Measurements from ENCODE around the gene ITPR1. TPM values are rescaled to one million over a fixed set of nuclear protein-coding genes. Genes with fewer than 3 reads are reported as not detected.

ITPR1 gene
- total and polyA plus RNA-seq, 2 experiments from 2014 or later: 6.8 to 21.0 TPM

DNA sequence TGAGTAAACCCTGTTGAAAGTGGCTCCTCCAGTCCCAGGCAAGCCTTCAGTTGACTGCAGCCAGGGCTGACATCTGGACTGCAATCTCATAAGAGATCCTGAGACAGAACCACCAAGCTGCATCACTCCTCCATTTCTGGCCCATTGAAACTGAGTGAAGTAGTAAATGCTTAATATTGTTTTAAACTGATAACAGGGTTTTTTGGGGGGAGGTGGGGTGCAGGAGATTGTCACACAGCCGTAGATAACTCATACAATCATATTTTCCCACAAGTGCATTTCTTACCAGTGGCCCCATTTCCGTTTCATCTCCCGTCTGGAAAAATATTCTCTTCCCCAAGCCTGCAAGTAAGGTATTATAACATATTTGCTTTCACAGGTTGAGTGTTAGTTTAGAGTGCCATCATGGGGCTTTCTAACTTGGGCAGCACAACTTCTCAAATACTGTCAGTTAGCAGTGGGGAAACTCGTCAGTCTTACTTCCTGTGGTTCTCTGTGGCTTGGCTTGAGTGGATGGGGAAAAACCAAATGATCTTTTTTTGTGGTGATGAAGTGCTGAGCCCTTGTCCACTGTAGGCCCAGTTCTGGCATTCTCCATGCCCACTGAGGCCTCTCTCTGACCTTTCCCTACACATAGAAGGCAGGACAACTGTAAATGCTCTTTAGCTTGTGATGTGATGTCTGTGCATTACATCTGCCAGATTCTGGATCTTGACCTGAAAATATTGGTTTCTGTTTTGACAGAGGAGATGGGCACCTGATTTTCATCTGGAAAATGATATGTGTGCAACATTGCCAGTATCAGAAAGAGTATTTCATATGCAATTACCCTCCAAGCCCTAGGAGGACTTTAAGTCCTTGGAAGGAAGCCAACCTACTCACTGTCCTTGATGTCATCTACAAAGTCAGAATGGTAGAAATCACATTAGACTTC lies 396.0 kb downstream of the ITPR1 start (continued):
- TF ChIP-seq, protein P1, sequence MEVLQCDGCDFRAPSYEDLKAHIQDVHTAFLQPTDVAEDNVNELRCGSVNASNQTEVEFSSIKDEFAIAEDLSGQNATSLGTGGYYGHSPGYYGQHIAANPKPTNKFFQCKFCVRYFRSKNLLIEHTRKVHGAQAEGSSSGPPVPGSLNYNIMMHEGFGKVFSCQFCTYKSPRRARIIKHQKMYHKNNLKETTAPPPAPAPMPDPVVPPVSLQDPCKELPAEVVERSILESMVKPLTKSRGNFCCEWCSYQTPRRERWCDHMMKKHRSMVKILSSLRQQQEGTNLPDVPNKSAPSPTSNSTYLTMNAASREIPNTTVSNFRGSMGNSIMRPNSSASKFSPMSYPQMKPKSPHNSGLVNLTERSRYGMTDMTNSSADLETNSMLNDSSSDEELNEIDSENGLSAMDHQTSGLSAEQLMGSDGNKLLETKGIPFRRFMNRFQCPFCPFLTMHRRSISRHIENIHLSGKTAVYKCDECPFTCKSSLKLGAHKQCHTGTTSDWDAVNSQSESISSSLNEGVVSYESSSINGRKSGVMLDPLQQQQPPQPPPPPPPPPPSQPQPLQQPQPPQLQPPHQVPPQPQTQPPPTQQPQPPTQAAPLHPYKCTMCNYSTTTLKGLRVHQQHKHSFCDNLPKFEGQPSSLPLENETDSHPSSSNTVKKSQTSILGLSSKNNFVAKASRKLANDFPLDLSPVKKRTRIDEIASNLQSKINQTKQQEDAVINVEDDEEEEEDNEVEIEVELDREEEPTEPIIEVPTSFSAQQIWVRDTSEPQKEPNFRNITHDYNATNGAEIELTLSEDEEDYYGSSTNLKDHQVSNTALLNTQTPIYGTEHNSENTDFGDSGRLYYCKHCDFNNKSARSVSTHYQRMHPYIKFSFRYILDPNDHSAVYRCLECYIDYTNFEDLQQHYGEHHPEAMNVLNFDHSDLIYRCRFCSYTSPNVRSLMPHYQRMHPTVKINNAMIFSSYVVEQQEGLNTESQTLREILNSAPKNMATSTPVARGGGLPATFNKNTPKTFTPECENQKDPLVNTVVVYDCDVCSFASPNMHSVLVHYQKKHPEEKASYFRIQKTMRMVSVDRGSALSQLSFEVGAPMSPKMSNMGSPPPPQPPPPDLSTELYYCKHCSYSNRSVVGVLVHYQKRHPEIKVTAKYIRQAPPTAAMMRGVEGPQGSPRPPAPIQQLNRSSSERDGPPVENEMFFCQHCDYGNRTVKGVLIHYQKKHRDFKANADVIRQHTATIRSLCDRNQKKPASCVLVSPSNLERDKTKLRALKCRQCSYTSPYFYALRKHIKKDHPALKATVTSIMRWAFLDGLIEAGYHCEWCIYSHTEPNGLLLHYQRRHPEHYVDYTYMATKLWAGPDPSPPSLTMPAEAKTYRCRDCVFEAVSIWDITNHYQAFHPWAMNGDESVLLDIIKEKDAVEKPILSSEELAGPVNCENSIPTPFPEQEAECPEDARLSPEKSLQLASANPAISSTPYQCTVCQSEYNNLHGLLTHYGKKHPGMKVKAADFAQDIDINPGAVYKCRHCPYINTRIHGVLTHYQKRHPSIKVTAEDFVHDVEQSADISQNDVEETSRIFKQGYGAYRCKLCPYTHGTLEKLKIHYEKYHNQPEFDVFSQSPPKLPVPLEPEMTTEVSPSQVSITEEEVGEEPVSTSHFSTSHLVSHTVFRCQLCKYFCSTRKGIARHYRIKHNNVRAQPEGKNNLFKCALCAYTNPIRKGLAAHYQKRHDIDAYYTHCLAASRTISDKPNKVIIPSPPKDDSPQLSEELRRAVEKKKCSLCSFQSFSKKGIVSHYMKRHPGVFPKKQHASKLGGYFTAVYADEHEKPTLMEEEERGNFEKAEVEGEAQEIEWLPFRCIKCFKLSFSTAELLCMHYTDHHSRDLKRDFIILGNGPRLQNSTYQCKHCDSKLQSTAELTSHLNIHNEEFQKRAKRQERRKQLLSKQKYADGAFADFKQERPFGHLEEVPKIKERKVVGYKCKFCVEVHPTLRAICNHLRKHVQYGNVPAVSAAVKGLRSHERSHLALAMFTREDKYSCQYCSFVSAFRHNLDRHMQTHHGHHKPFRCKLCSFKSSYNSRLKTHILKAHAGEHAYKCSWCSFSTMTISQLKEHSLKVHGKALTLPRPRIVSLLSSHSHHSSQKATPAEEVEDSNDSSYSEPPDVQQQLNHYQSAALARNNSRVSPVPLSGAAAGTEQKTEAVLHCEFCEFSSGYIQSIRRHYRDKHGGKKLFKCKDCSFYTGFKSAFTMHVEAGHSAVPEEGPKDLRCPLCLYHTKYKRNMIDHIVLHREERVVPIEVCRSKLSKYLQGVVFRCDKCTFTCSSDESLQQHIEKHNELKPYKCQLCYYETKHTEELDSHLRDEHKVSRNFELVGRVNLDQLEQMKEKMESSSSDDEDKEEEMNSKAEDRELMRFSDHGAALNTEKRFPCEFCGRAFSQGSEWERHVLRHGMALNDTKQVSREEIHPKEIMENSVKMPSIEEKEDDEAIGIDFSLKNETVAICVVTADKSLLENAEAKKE (CRISPR knock-in tag; IDR thresholded peaks at IDR 0.05): no peak
- TF ChIP-seq ZNF114 (CRISPR knock-in tag; IDR thresholded peaks at IDR 0.05): no peak
- TF ChIP-seq, protein P2, sequence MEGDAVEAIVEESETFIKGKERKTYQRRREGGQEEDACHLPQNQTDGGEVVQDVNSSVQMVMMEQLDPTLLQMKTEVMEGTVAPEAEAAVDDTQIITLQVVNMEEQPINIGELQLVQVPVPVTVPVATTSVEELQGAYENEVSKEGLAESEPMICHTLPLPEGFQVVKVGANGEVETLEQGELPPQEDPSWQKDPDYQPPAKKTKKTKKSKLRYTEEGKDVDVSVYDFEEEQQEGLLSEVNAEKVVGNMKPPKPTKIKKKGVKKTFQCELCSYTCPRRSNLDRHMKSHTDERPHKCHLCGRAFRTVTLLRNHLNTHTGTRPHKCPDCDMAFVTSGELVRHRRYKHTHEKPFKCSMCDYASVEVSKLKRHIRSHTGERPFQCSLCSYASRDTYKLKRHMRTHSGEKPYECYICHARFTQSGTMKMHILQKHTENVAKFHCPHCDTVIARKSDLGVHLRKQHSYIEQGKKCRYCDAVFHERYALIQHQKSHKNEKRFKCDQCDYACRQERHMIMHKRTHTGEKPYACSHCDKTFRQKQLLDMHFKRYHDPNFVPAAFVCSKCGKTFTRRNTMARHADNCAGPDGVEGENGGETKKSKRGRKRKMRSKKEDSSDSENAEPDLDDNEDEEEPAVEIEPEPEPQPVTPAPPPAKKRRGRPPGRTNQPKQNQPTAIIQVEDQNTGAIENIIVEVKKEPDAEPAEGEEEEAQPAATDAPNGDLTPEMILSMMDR (conservative IDR thresholded peaks at IDR 0.05; ENCODE audit: low read depth in 2 of 2): no peak
- no peak for TF ChIP-seq ZNF331 (CRISPR knock-in tag; IDR thresholded peaks at IDR 0.05; ENCODE audit: low read depth)
- no peak for TF ChIP-seq STAT1 (IDR thresholded peaks at IDR 0.05; ENCODE audit: unreplicated experiment)
- TF ChIP-seq EZH2phosphoT487 (IDR thresholded peaks at IDR 0.05; ENCODE audit: unreplicated experiment): no peak
- TF ChIP-seq, protein P3, sequence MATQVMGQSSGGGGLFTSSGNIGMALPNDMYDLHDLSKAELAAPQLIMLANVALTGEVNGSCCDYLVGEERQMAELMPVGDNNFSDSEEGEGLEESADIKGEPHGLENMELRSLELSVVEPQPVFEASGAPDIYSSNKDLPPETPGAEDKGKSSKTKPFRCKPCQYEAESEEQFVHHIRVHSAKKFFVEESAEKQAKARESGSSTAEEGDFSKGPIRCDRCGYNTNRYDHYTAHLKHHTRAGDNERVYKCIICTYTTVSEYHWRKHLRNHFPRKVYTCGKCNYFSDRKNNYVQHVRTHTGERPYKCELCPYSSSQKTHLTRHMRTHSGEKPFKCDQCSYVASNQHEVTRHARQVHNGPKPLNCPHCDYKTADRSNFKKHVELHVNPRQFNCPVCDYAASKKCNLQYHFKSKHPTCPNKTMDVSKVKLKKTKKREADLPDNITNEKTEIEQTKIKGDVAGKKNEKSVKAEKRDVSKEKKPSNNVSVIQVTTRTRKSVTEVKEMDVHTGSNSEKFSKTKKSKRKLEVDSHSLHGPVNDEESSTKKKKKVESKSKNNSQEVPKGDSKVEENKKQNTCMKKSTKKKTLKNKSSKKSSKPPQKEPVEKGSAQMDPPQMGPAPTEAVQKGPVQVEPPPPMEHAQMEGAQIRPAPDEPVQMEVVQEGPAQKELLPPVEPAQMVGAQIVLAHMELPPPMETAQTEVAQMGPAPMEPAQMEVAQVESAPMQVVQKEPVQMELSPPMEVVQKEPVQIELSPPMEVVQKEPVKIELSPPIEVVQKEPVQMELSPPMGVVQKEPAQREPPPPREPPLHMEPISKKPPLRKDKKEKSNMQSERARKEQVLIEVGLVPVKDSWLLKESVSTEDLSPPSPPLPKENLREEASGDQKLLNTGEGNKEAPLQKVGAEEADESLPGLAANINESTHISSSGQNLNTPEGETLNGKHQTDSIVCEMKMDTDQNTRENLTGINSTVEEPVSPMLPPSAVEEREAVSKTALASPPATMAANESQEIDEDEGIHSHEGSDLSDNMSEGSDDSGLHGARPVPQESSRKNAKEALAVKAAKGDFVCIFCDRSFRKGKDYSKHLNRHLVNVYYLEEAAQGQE (IDR thresholded peaks at IDR 0.05; ENCODE audit: unreplicated experiment): no peak

Data from GM23338 (cell line).